Upper lobe of left lung (tissue), 4 donors: ENCODE measurements around the gene CLIP1.

Source experiments
- EP300 ChIP-seq, 4 donors: sonication (generic); formaldehyde crosslinking; IDR thresholded peaks; one replicate each; pipeline ENCODE4 v1.5.1; 2017; ENCODE audit warnings: antibody characterized with exemption in 4 of 4, control low read depth in 2 of 4
- POLR2A ChIP-seq, 4 donors: fragments of 450-650 bp; IDR thresholded peaks; one replicate each; pipeline ENCODE4 v1.5.1; 2016 to 2017; ENCODE audit warnings: antibody characterized with exemption in 4 of 4, mild to moderate bottlenecking in 2 of 4
- POLR2AphosphoS5 ChIP-seq, 2 donors: sonication (generic); formaldehyde crosslinking; IDR thresholded peaks; one replicate each; pipeline ENCODE4 v1.5.1; 2017; ENCODE audit warnings: antibody characterized with exemption in 2 of 2
- TF ChIP-seq, protein P1 (sequence below), 6 experiments: fragments of 450-650 bp in 4 of 6; fragments of 200-600 bp in 2 of 6; sonication (generic) in 2 of 6; IDR thresholded peaks; one replicate each; pipeline ENCODE4 v1.5.1; 2016 to 2019; ENCODE audit warnings: antibody characterized with exemption in 6 of 6

DNA sequence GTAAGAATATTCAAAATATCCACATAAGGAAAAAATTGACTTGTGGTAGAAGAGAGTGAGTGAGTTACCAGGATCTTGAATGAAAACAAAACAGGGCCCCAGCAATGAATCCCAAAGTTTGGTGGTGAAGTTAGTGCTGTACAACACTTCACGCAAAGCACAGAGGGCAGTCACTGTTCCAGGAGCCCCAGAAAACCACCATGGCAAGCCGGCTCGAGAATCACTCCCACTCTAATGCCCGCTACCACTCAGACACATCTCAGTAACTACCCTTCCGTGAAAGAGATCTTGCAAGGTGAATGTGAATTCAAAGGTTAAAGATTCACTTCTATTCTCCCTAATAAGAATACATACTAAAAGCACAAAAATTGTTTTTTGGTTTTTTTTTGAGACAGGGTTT, 30.1 kb downstream of the CLIP1 start:
- TF ChIP-seq, protein P1, sequence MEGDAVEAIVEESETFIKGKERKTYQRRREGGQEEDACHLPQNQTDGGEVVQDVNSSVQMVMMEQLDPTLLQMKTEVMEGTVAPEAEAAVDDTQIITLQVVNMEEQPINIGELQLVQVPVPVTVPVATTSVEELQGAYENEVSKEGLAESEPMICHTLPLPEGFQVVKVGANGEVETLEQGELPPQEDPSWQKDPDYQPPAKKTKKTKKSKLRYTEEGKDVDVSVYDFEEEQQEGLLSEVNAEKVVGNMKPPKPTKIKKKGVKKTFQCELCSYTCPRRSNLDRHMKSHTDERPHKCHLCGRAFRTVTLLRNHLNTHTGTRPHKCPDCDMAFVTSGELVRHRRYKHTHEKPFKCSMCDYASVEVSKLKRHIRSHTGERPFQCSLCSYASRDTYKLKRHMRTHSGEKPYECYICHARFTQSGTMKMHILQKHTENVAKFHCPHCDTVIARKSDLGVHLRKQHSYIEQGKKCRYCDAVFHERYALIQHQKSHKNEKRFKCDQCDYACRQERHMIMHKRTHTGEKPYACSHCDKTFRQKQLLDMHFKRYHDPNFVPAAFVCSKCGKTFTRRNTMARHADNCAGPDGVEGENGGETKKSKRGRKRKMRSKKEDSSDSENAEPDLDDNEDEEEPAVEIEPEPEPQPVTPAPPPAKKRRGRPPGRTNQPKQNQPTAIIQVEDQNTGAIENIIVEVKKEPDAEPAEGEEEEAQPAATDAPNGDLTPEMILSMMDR (IDR thresholded peaks at IDR 0.05), result no peak
- TF ChIP-seq POLR2AphosphoS5 (IDR thresholded peaks at IDR 0.05), result no peak
- TF ChIP-seq EP300 (IDR thresholded peaks at IDR 0.05), result no peak
- no peak for TF ChIP-seq POLR2A (IDR thresholded peaks at IDR 0.05)
